Dendritic cell treated with granulocyte-macrophage colony-stimulating factor and Interleukin-4, amounts not matched to agents 40 ng/mL and 50 ng/mL, for 4 days (primary cell): ENCODE data around the gene FBXO4.

Source experiments
- H3K27ac Mint-ChIP-seq: one replicate; pipeline ENCODE4 v1.8.0; 2022; ENCODE audit warnings: mild to moderate bottlenecking, mixed read lengths
- H3K27me3 Mint-ChIP-seq: one replicate; pipeline ENCODE4 v1.8.0; 2022; ENCODE audit warnings: mild to moderate bottlenecking, mixed read lengths
- H3K36me3 Mint-ChIP-seq: one replicate; pipeline ENCODE4 v1.8.0; 2022; ENCODE audit warnings: low read depth, mixed read lengths
- H3K4me1 Mint-ChIP-seq: one replicate; pipeline ENCODE4 v1.8.0; 2022; ENCODE audit warnings: low read depth, mixed read lengths
- H3K4me3 Mint-ChIP-seq: one replicate; pipeline ENCODE4 v1.8.0; 2022; ENCODE audit warnings: mild to moderate bottlenecking, moderate library complexity, mixed read lengths
- H3K9me3 Mint-ChIP-seq: one replicate; pipeline ENCODE4 v1.8.0; 2022; ENCODE audit warnings: mixed read lengths
- intact Hi-C: fragments of 100-400 bp; cut with micrococcal nuclease; formaldehyde crosslinking; loops from one replicate; pipeline ENCODE4 v1.15.0; 2022

The FBXO4 gene, protein sequence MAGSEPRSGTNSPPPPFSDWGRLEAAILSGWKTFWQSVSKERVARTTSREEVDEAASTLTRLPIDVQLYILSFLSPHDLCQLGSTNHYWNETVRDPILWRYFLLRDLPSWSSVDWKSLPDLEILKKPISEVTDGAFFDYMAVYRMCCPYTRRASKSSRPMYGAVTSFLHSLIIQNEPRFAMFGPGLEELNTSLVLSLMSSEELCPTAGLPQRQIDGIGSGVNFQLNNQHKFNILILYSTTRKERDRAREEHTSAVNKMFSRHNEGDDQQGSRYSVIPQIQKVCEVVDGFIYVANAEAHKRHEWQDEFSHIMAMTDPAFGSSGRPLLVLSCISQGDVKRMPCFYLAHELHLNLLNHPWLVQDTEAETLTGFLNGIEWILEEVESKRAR

GRCh38 chr5:41924872-41925554, at the start of gene FBXO4:
Gene FBXO4, plus strand, starts transcription at chr5:41925281. Its CDS starts 29 bp downstream, at chr5:41925310.
- H3K4me3 Mint-ChIP-seq: peak within 1 kb of the TSS; percentile 93
- H3K4me1 Mint-ChIP-seq: peaks cover 28% of the 10 kb centered on the region
- H3K9me3 Mint-ChIP-seq: no peaks in the 10 kb centered on the region
- peaks cover 30% of the 10 kb centered on the region for H3K36me3 Mint-ChIP-seq
- H3K27ac Mint-ChIP-seq: peak within 1 kb of the TSS; percentile 99
- no peaks in the 10 kb centered on the region for H3K27me3 Mint-ChIP-seq
- intact Hi-C loops: loop anchor here (1.0 to 10.0 kb wide), 3 partner anchors 21 to 840 kb away; partner anchors contain the start of genes OXCT1 and RIMOC1

DNA sequence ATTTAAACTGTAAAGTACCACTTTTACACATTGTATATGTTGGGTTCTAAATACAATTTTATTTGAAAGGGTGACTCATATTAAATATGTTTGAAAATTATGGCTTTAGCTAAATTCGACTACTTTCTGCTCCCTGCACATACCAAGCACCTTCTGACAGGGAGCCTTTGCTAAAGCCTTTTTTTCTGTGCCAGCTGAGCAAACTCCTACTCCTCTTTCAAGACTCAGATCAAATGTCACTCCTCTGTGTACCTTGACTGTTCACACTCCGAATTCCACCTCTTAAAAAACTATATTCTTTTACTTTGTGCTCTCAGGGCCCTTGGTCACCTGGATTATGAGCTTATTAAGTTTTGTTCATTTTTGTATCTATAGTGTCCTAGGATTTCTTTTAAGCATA, 48.4 kb upstream of the FBXO4 start:
- Mint-ChIP-seq H3K27me3 (peaks cover 3% of the 10 kb centered on the region), H3K27ac (no peak overlapping the region), H3K9me3 (no peaks in the 10 kb centered on the region), H3K4me3 (no peak overlapping the region), H3K36me3 (no peaks in the 10 kb centered on the region), H3K4me1 (no peaks in the 10 kb centered on the region)
- intact Hi-C loops: no loop called here

DNA sequence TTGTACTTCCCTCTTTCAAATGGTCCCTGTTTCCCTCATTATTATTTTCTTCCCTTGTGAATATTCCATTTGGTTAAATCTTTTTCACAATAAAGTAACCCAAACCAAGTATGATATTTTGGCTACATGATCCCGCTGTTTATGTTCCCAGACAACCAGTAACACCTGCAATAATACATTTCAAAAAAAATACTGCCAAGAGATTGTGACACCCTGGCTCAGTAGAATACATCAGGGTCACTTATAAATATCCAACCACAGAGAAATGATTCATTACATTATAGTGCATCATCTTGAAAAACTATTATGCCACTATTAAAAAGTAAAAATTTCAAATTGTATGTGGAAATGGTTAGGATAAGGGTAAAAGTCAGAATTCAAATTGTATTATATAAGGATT, 47.7 kb upstream of the FBXO4 start:
- Mint-ChIP-seq H3K4me3 (no peak overlapping the region), H3K27ac (no peak overlapping the region), H3K36me3 (no peaks in the 10 kb centered on the region), H3K4me1 (no peaks in the 10 kb centered on the region), H3K9me3 (no peaks in the 10 kb centered on the region), H3K27me3 (peaks cover 3% of the 10 kb centered on the region)
- intact Hi-C loops: no loop called here

DNA sequence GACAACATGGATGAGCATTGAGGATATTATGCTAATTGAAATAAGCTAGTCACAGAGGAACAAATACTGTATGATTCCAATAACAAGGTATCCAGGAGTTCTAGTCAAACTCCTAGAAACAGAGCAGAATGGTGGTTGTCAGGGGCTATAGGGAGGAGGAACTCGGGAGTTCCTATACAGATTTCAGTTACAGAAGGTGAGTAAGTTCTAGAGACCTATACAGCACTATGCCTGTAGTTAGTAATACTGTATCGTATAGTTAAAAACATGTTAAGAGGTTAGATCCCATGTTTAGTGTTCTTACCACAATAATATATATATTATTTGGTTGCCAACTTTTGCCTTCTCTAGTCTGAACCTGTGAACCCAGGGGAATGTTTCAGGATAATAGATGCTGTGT, 46.9 kb upstream of the FBXO4 start:
- Mint-ChIP-seq H3K4me3 (no peak overlapping the region), H3K27me3 (peaks cover 3% of the 10 kb centered on the region), H3K9me3 (no peaks in the 10 kb centered on the region), H3K36me3 (no peaks in the 10 kb centered on the region), H3K4me1 (no peaks in the 10 kb centered on the region), H3K27ac (no peak overlapping the region)
- intact Hi-C loops: no loop called here

GRCh38 chr5:41878643-41879478, 46.2 kb upstream of the FBXO4 start:
- Mint-ChIP-seq H3K4me1 (no peaks in the 10 kb centered on the region), H3K9me3 (no peaks in the 10 kb centered on the region), H3K36me3 (no peaks in the 10 kb centered on the region), H3K27ac (no peak overlapping the region), H3K27me3 (peaks cover 3% of the 10 kb centered on the region), H3K4me3 (no peak overlapping the region)
- intact Hi-C loops: no loop called here

- no peak overlapping the region for H3K27ac Mint-ChIP-seq
- intact Hi-C loops: no loop called here
- peaks cover 6% of the 10 kb centered on the region for H3K27me3 Mint-ChIP-seq
- no peaks in the 10 kb centered on the region for H3K9me3 Mint-ChIP-seq
- H3K4me1 Mint-ChIP-seq: no peaks in the 10 kb centered on the region
- no peaks in the 10 kb centered on the region for H3K36me3 Mint-ChIP-seq
- H3K4me3 Mint-ChIP-seq: no peak overlapping the region
Measured at GRCh38 chr5:41882765-41883164, 42.3 kb upstream of the FBXO4 start.

DNA sequence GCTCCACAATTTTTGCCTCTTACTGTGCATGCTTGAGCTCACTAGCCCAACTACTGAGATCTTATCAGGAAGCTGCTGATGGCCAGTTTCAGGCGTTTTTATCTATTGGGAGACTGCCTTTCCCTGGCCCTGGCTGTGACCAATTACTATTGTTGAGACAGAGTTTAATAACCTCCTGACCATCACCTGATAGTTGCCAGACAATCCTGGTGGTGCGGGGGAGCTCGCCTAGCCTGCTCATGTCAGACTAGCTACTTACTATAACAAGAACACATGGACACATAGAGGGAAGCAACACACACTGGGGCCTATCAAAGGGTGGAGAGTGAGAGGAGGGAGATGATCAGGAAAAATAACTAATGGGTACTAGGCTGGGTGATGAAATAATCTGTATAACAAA, 41.8 kb upstream of the FBXO4 start:
- Mint-ChIP-seq H3K4me1 (no peaks in the 10 kb centered on the region), H3K27me3 (peaks cover 7% of the 10 kb centered on the region), H3K4me3 (no peak overlapping the region), H3K27ac (no peak overlapping the region), H3K36me3 (no peaks in the 10 kb centered on the region), H3K9me3 (no peaks in the 10 kb centered on the region)
- intact Hi-C loops: no loop called here

GRCh38 chr5:41883936-41884335, 41.1 kb upstream of the FBXO4 start:
- Mint-ChIP-seq H3K4me1 (no peaks in the 10 kb centered on the region), H3K27ac (no peak overlapping the region), H3K9me3 (no peaks in the 10 kb centered on the region), H3K36me3 (no peaks in the 10 kb centered on the region), H3K27me3 (peaks cover 7% of the 10 kb centered on the region), H3K4me3 (no peak overlapping the region)
- intact Hi-C loops: no loop called here

DNA sequence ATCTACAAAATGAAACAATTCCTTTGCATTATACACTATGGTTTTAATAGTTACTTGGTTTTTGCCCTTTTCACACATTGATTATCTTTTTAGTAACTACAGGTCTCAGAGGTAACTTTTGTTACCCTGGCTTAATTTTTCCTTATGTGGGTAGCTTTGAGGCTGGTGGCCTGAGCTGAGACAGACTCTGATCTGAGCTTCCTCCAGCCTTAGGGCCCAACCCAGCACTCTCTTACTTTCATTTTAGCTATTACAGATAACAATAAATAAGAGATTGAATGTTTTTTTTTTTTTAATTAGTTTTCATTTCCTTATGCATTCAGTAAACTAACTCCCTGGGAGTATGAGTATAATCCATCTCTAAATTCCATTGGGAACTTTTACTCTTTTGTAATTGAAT, 39.8 kb upstream of the FBXO4 start:
- no peaks in the 10 kb centered on the region for H3K9me3 Mint-ChIP-seq

DNA sequence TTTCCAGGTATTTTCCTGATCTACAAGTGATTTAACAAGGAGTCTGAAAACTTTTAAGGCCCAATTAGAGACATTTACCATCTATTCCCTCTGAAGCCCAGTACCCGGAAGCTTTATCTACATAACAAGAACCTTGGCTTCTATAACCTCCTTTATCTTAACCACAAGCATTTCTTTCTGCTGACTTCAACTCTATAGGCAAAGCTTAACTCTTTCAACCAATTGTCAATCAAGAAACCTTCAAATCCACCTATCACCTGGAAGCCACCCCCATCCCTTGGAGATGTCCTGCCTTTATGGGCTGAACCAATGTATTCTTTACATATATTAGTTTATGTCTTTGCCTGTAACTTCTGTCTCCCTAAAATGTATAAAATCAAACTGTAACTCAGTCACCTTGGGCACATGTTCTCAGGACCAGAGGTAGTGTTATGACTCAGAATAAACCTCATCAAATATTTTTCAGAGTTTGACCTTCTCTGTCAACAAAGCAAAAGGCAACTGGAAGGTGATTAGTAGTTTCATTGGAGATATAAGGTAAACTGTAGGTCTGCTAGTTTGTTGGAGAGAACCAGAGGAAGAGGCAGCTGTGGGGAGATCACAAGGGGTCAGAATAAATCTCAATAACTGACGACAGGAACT, 33.9 kb upstream of the FBXO4 start:
- Mint-ChIP-seq H3K27ac (no peak overlapping the region), H3K4me3 (no peak overlapping the region), H3K27me3 (peaks cover 32% of the 10 kb centered on the region), H3K4me1 (peaks cover 16% of the 10 kb centered on the region), H3K9me3 (no peaks in the 10 kb centered on the region), H3K36me3 (no peaks in the 10 kb centered on the region)
- intact Hi-C loops: no loop called here

More for the DNA sequence above, 39.8 kb upstream of the FBXO4 start:
- Mint-ChIP-seq H3K4me3 (no peak overlapping the region), H3K27ac (no peak overlapping the region), H3K4me1 (no peaks in the 10 kb centered on the region), H3K27me3 (peaks cover 10% of the 10 kb centered on the region), H3K36me3 (no peaks in the 10 kb centered on the region)
- intact Hi-C loops: no loop called here

- Mint-ChIP-seq H3K27me3 (peaks cover 32% of the 10 kb centered on the region), H3K36me3 (no peaks in the 10 kb centered on the region), H3K4me1 (peaks cover 24% of the 10 kb centered on the region), H3K27ac (no peak overlapping the region), H3K4me3 (no peak overlapping the region), H3K9me3 (no peaks in the 10 kb centered on the region)
- intact Hi-C loops: no loop called here
Measured at GRCh38 chr5:41892031-41892430, 33.0 kb upstream of the FBXO4 start.

DNA sequence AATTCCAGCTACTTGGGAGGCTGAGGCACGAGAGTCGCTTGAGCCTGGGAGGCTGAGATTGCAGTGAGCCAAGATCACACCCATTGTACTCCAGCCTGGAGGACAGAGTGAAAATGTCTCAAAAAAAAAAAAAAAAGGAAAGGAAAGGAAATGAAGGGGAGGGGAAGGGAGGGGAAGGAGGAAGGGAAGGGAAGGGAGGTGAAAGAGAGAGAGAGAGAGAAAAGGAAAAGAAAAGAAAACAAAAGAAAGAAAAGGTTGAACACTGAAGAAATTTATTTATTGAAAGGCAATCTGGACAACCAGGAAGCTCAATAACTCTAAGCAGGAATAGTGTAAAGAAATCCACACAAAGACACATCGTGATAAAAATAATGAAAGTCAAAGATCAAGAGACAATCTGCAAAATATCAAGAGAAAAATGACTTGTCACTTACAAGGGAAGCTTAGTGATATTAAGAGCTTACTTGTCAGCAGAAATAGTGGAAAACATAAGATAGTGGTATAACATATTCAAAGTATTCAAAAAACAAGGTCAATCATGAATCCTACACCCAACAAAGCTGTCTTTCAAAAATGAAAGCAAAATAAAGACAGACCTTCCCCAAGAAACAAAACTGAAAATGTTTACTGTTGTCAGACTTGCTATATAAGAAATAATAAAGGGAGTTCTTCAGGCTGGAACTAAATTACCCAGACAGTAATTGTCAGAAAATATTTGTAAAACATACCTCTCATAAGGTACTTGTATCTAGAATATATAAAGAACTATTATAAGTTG, 31.8 kb upstream of the FBXO4 start:
- H3K4me1 Mint-ChIP-seq: peaks cover 24% of the 10 kb centered on the region
- no peaks in the 10 kb centered on the region for H3K9me3 Mint-ChIP-seq
- intact Hi-C loops: no loop called here
- no peak overlapping the region for H3K27ac Mint-ChIP-seq
- peaks cover 29% of the 10 kb centered on the region for H3K27me3 Mint-ChIP-seq
- no peak overlapping the region for H3K4me3 Mint-ChIP-seq
- no peaks in the 10 kb centered on the region for H3K36me3 Mint-ChIP-seq

GRCh38 chr5:41896230-41896629, 28.9 kb upstream of the FBXO4 start:
- intact Hi-C loops: no loop called here
- H3K4me1 Mint-ChIP-seq: peaks cover 24% of the 10 kb centered on the region
- peak overlapping the region; percentile 42 for H3K27ac Mint-ChIP-seq
- peaks cover 26% of the 10 kb centered on the region for H3K27me3 Mint-ChIP-seq
- H3K4me3 Mint-ChIP-seq: no peak overlapping the region
- no peaks in the 10 kb centered on the region for H3K9me3 Mint-ChIP-seq
- no peaks in the 10 kb centered on the region for H3K36me3 Mint-ChIP-seq
